ENCODE results near the gene CCDC43.

Gene CCDC43

GRCh38 chr17:44627513-44628242 lies 61.9 kb downstream of the CCDC43 start:
- no peak for DNase-seq (ENCODE audit: low read depth in 2 of 2)

All from stimulated activated CD4-positive, alpha-beta T cell treated with anti-CD3 and anti-CD28 coated beads, Interleukin-12 subunit alpha, Interleukin-12 subunit beta, amount 100 ng/mL, for 24 hours (primary cell).